HEK293T (cell line): ENCODE results near the gene TBC1D10A.

Experiments
- ARNT ChIP-seq: fragments of 450-650 bp; IDR thresholded peaks from 2 replicates; pipeline ENCODE4 v1.6.1; 2017; ENCODE audit warnings: mild to moderate bottlenecking
- BHLHE40 ChIP-seq: fragments of 450-650 bp; IDR thresholded peaks from 2 replicates; pipeline ENCODE4 v1.6.1; 2016; ENCODE audit warnings: mild to moderate bottlenecking, moderate library complexity, borderline replicate concordance
- FOXK2 ChIP-seq: fragments of 450-650 bp; IDR thresholded peaks from 2 replicates; pipeline ENCODE4 v1.6.1; 2016; ENCODE audit warnings: mild to moderate bottlenecking
- HDGF ChIP-seq: fragments of 450-650 bp; IDR thresholded peaks from 2 replicates; pipeline ENCODE4 v1.6.1; 2017; ENCODE audit warnings: antibody characterized with exemption, borderline replicate concordance
- SP1 ChIP-seq: fragments of 450-650 bp; IDR thresholded peaks from 2 replicates; pipeline ENCODE4 v1.6.1; 2017
- SUZ12 ChIP-seq: fragments of 450-650 bp; IDR thresholded peaks from 2 replicates; pipeline ENCODE4 v1.6.1; 2016; ENCODE audit warnings: mild to moderate bottlenecking
- TARDBP ChIP-seq: fragments of 450-650 bp; IDR thresholded peaks from 2 replicates; pipeline ENCODE4 v1.6.1; 2016
- ZNF384 ChIP-seq: fragments of 450-650 bp; IDR thresholded peaks from 2 replicates; pipeline ENCODE4 v1.6.1; 2016

GRCh38 chr22:30357236-30357570 is 30.5 kb upstream of the TBC1D10A start:
- TF ChIP-seq FOXK2 (no peak), ARNT (no peak), SP1 (no peak), ZNF384 (no peak), HDGF (no peak), TARDBP (no peak), BHLHE40 (no peak), SUZ12 (no peak)
